GM23338 (cell line): ENCODE data around the gene POLR1A. TPM values are rescaled to one million over a fixed set of nuclear protein-coding genes. Genes with fewer than 3 reads are reported as not detected.

ENCODE experiments used
- ATAC-seq: fragments of 200-7000 bp; cut with Tn5 transposase; 3 replicates; pipeline ENCODE4 v1.9.1; 2020
- DNase-seq: peaks from one replicate; pipeline ENCODE4 v3.0.0-alpha.2; 2015; ENCODE audit warnings: low spot score
- H2AFZ ChIP-seq: fragments of 200-600 bp; sonication (generic); 2 replicates; pipeline ENCODE4 v1.8.0; 2016; ENCODE audit warnings: antibody characterized with exemption, mild to moderate bottlenecking, moderate library complexity
- H3F3A ChIP-seq: fragments of 200-600 bp; sonication (generic); replicated peaks from 2 replicates; pipeline ENCODE4 v1.8.0; 2017; ENCODE audit warnings: antibody characterized with exemption, mixed run types, low read depth
- H3K27ac ChIP-seq: fragments of 200-600 bp; sonication (generic); 2 replicates; pipeline ENCODE4 v1.6.1; 2016; ENCODE audit warnings: low read depth
- H3K27me3 ChIP-seq: fragments of 200-600 bp; sonication (generic); 2 replicates; pipeline ENCODE4 v1.8.0; 2016; ENCODE audit warnings: mild to moderate bottlenecking, mixed run types, moderate library complexity; ENCODE audit not compliant: insufficient read depth
- H3K36me3 ChIP-seq: fragments of 200-600 bp; sonication (generic); 2 replicates; pipeline ENCODE4 v1.8.0; 2016; ENCODE audit warnings: mild to moderate bottlenecking; ENCODE audit not compliant: insufficient read depth
- H3K4me1 ChIP-seq: fragments of 200-600 bp; sonication (generic); 2 replicates; pipeline ENCODE4 v1.8.0; 2016; ENCODE audit warnings: mild to moderate bottlenecking, moderate library complexity; ENCODE audit not compliant: insufficient read depth
- H3K4me2 ChIP-seq: fragments of 200-600 bp; sonication (generic); 2 replicates; pipeline ENCODE4 v1.7.1; 2017; ENCODE audit warnings: mixed run types
- H3K4me3 ChIP-seq: fragments of 200-600 bp; sonication (generic); 2 replicates; pipeline ENCODE4 v1.6.1; 2016; ENCODE audit warnings: mixed run types
- H3K79me2 ChIP-seq: fragments of 200-600 bp; sonication (generic); replicated peaks from 2 replicates; pipeline ENCODE4 v1.8.0; 2017; ENCODE audit warnings: mild to moderate bottlenecking; ENCODE audit not compliant: insufficient read depth
- H3K9me2 ChIP-seq: fragments of 200-600 bp; sonication (generic); 2 replicates; pipeline ENCODE4 v1.8.0; 2017; ENCODE audit not compliant: insufficient read depth
- H4K20me1 ChIP-seq: fragments of 200-600 bp; sonication (generic); replicated peaks from 2 replicates; pipeline ENCODE4 v1.8.0; 2017; ENCODE audit warnings: mild to moderate bottlenecking; ENCODE audit not compliant: insufficient read depth
- H3K27ac Mint-ChIP-seq: 2 replicates; pipeline ENCODE4 v1.8.0; 2020; ENCODE audit warnings: inconsistent platforms, mild to moderate bottlenecking, moderate library complexity, mixed read lengths
- H3K27me3 Mint-ChIP-seq: 3 replicates; pipeline ENCODE4 v1.8.0; 2022; ENCODE audit warnings: low read depth, mild to moderate bottlenecking, moderate library complexity, mixed read lengths, inconsistent platforms; ENCODE audit not compliant: insufficient read depth, poor library complexity
- H3K36me3 Mint-ChIP-seq: 3 replicates; pipeline ENCODE4 v1.8.0; 2021; ENCODE audit warnings: low read depth, mild to moderate bottlenecking, inconsistent platforms, moderate library complexity, mixed read lengths
- H3K4me1 Mint-ChIP-seq: 3 replicates; pipeline ENCODE4 v1.8.0; 2020; ENCODE audit warnings: mild to moderate bottlenecking, inconsistent platforms, mixed read lengths
- H3K4me3 Mint-ChIP-seq: 3 replicates; pipeline ENCODE4 v1.8.0; 2021; ENCODE audit warnings: moderate library complexity, mild to moderate bottlenecking, inconsistent platforms, mixed read lengths
- H3K9me3 Mint-ChIP-seq: 3 replicates; pipeline ENCODE4 v1.8.0; 2020; ENCODE audit warnings: moderate library complexity, mild to moderate bottlenecking, inconsistent platforms, mixed read lengths
- CREB1 ChIP-seq: fragments of 250-450 bp; sonication (Bioruptor Pico); IDR thresholded peaks from 2 replicates; pipeline ENCODE4 v1.5.0; 2020; ENCODE audit warnings: low read depth, mild to moderate bottlenecking, moderate library complexity
- EZH2 ChIP-seq: fragments of 200-600 bp; sonication (generic); IDR thresholded peaks from one replicate; pipeline ENCODE4 v1.8.0; 2017; ENCODE audit warnings: antibody characterized with exemption, mild to moderate bottlenecking, low read depth; ENCODE audit not compliant: unreplicated experiment
- JUNB ChIP-seq: IDR thresholded peaks from one replicate; pipeline ENCODE4 v1.6.1; 2016; ENCODE audit warnings: antibody characterized with exemption; ENCODE audit not compliant: unreplicated experiment
- NANOG ChIP-seq: IDR thresholded peaks from 2 replicates; pipeline ENCODE4 v1.6.1; 2016; ENCODE audit warnings: antibody characterized with exemption, borderline replicate concordance
- POLR2AphosphoS5 ChIP-seq: IDR thresholded peaks from 2 replicates; pipeline ENCODE4 v1.6.1; 2016; ENCODE audit warnings: antibody characterized with exemption, low read depth
- REST ChIP-seq: IDR thresholded peaks from one replicate; pipeline ENCODE4 v1.6.1; 2018; ENCODE audit warnings: antibody characterized with exemption; ENCODE audit not compliant: unreplicated experiment
- STAT1 ChIP-seq: IDR thresholded peaks from one replicate; pipeline ENCODE4 v1.6.1; 2016; ENCODE audit warnings: antibody characterized with exemption; ENCODE audit not compliant: unreplicated experiment
- ZNF114 ChIP-seq: fragments of 250-450 bp; sonication (Bioruptor Pico); IDR thresholded peaks from 2 replicates; pipeline ENCODE4 v1.5.0; 2020; ENCODE audit warnings: mild to moderate bottlenecking, moderate library complexity
- ZNF331 ChIP-seq: fragments of 250-450 bp; sonication (Bioruptor Pico); IDR thresholded peaks from 2 replicates; pipeline ENCODE4 v1.5.0; 2020; ENCODE audit warnings: low read depth, mild to moderate bottlenecking, moderate library complexity
- ZNF462 ChIP-seq: fragments of 250-450 bp; sonication (Bioruptor Pico); IDR thresholded peaks from 2 replicates; pipeline ENCODE4 v1.5.0; 2020; ENCODE audit warnings: mild to moderate bottlenecking, moderate library complexity
- polyA plus RNA-seq: library from polyadenylated mRNA; unstranded; fragments of >200 nt; fragmentation: Nextera tagmentation; extraction: Ambion mirVana; gene quantifications from 2 replicates; pipeline ENCODE4 v1.2.1, GENCODE V29; 2016
- total RNA-seq: library from RNA; depleted of rRNA; stranded (reverse); fragments of >200 nt; shearing (Covaris generic); gene quantifications from 2 replicates; pipeline ENCODE4 v1.2.3, GENCODE V29; 2014
- TF ChIP-seq, protein P1 (sequence below): IDR thresholded peaks from 2 replicates; pipeline ENCODE4 v1.6.1; 2016; ENCODE audit warnings: antibody characterized with exemption

The POLR1A gene
- total and polyA plus RNA-seq, 2 experiments from 2014 or later = 13.8 to 43.2 TPM

- no peaks in the 10 kb centered on the region for H3F3A ChIP-seq
- ATAC-seq = no peak
- H3K36me3 ChIP-seq = no peaks in the 10 kb centered on the region
- H3K4me3 ChIP-seq = no peak overlapping the region
- Mint-ChIP-seq H3K27ac (no peak overlapping the region), H3K27me3 (peaks cover 9% of the 10 kb centered on the region), H3K4me3 (no peak overlapping the region), H3K36me3 (peaks cover 9% of the 10 kb centered on the region; the same call in 2 of the 3 replicates), H3K9me3 (peaks cover 42% of the 10 kb centered on the region), H3K4me1 (peaks cover 5% of the 10 kb centered on the region; the same call in 2 of the 3 replicates)
- H3K27ac ChIP-seq = no peak overlapping the region
- H4K20me1 ChIP-seq = no peaks in the 10 kb centered on the region
- no peaks in the 10 kb centered on the region for H3K27me3 ChIP-seq
- no peak overlapping the region for H2AFZ ChIP-seq
- peaks cover 3% of the 10 kb centered on the region; the same call in 1 of the 2 replicates for H3K9me2 ChIP-seq
- DNase-seq = no peak
- TF ChIP-seq, protein P1, sequence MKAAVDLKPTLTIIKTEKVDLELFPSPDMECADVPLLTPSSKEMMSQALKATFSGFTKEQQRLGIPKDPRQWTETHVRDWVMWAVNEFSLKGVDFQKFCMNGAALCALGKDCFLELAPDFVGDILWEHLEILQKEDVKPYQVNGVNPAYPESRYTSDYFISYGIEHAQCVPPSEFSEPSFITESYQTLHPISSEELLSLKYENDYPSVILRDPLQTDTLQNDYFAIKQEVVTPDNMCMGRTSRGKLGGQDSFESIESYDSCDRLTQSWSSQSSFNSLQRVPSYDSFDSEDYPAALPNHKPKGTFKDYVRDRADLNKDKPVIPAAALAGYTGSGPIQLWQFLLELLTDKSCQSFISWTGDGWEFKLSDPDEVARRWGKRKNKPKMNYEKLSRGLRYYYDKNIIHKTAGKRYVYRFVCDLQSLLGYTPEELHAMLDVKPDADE = no peak
- TF ChIP-seq ZNF331 (CRISPR knock-in tag) = no peak
- TF ChIP-seq REST = no peak
- no peak for TF ChIP-seq POLR2AphosphoS5
- TF ChIP-seq ZNF462 (CRISPR knock-in tag) = no peak
- TF ChIP-seq NANOG = no peak
- no peak for TF ChIP-seq ZNF114
- TF ChIP-seq CREB1 = no peak
- TF ChIP-seq EZH2 = no peak
- no peak for TF ChIP-seq JUNB
- no peak for TF ChIP-seq STAT1
- no peak overlapping the region for H3K4me2 ChIP-seq
- no peaks in the 10 kb centered on the region for H3K4me1 ChIP-seq
- H3K79me2 ChIP-seq = no peaks in the 10 kb centered on the region
Observed at GRCh38 chr2:86010083-86010482, 95.6 kb downstream of the POLR1A start.
